Sciatic nerve (tissue), 2 donors: ENCODE results near the gene TNNC2. TPM values are rescaled to one million over a fixed set of nuclear protein-coding genes. Genes with fewer than 3 reads are reported as not detected.
"Not testable (repeated sequence)": the region's sequence is repeated elsewhere in the genome, so short reads cannot be mapped to it uniquely, and the experiment has no call there.

Experiments
- ATAC-seq: fragments of 200-7000 bp; cut with Tn5 transposase; one replicate; pipeline ENCODE4 v1.9.1; 2020; ENCODE audit warnings: mild to moderate bottlenecking, moderate library complexity
- DNase-seq: peaks from one replicate; pipeline ENCODE4 v3.0.0-alpha.2; 2020; ENCODE audit warnings: low spot score
- intact Hi-C: fragments of 100-400 bp; cut with DNase I; formaldehyde crosslinking; loops from one replicate; pipeline ENCODE4 v1.14.2; 2022
- total RNA-seq: library from RNA; stranded (reverse); fragmentation: NEBNext Ultra II Directional; extraction: Animal tissue kit (Norgen Biotek cat#: 25700); gene quantifications from one replicate; pipeline ENCODE4 v1.2.1, GENCODE V29; 2021
- donor health status: DM: no; HTN: no; CAD: no.
- donor health status: DM: no; HTN: no; CAD: no.

The TNNC2 gene
- total RNA-seq, 1 donor from 2014 or later = 0.89 TPM

- intact Hi-C loops, ATAC-seq, DNase-seq: not testable (repeated sequence)
These were observed 29.6 kb downstream of the TNNC2 start for GRCh38 chr20:45797510-45797909.

- DNase-seq = no peak
- no peak for ATAC-seq
- intact Hi-C loops = no loop called here
These were observed 30.6 kb downstream of the TNNC2 start for GRCh38 chr20:45796337-45797065.

GRCh38 chr20:45792317-45793118 is 34.6 kb downstream of the TNNC2 start:
- DNase-seq (no peak), ATAC-seq (no peak)
- intact Hi-C loops = no loop called here

GRCh38 chr20:45788351-45788750 is 38.8 kb downstream of the TNNC2 start:
- ATAC-seq (no peak), DNase-seq (no peak)
- intact Hi-C loops = no loop called here

- no peak for DNase-seq
- no peak for ATAC-seq
- intact Hi-C loops = no loop called here
These were observed 43.3 kb downstream of the TNNC2 start for GRCh38 chr20:45783656-45784294.

GRCh38 chr20:45782890-45783289 is 44.2 kb downstream of the TNNC2 start:
- intact Hi-C loops = no loop called here
- ATAC-seq = no peak
- DNase-seq = no peak

GRCh38 chr20:45781391-45781931 is 45.7 kb downstream of the TNNC2 start:
- DNase-seq (no peak), ATAC-seq (peak; percentile 31)
- intact Hi-C loops = no loop called here

GRCh38 chr20:45780159-45780558 is 47.0 kb downstream of the TNNC2 start:
- DNase-seq = no peak
- ATAC-seq = no peak

GRCh38 chr20:45779011-45779915 is 47.8 kb downstream of the TNNC2 start:
- intact Hi-C loops = no loop called here
- ATAC-seq (peak; percentile 94), DNase-seq (peak; percentile 90)

More at GRCh38 chr20:45780159-45780558, 47.0 kb downstream of the TNNC2 start:
- intact Hi-C loops = no loop called here

- no peak for ATAC-seq
- DNase-seq = no peak
- intact Hi-C loops = no loop called here
These were observed 50.2 kb downstream of the TNNC2 start for GRCh38 chr20:45776931-45777330.

- DNase-seq (no peak), ATAC-seq (no peak)
- intact Hi-C loops = no loop called here
These were observed 51.7 kb downstream of the TNNC2 start for GRCh38 chr20:45775411-45775810.

GRCh38 chr20:45774945-45775344 is 52.2 kb downstream of the TNNC2 start:
- DNase-seq (no peak), ATAC-seq (no peak)
- intact Hi-C loops = no loop called here

Other genes starting within 250 kb of the TNNC2 start
- not detected for gene WFDC8, start 248.0 kb downstream of the TNNC2 start, total RNA-seq
- not detected for gene WFDC10A, start 197.6 kb downstream of the TNNC2 start, total RNA-seq
- not detected for gene WFDC9, start 196.0 kb downstream of the TNNC2 start, total RNA-seq
- not detected for gene WFDC11, start 157.1 kb downstream of the TNNC2 start, total RNA-seq
- gene WFDC13, start 125.3 kb downstream of the TNNC2 start, total RNA-seq = not detected
- not detected for gene WFDC10B, start 122.3 kb downstream of the TNNC2 start, total RNA-seq
- gene SPINT4, start 105.0 kb downstream of the TNNC2 start, total RNA-seq = not detected
- 1.5 TPM for gene WFDC3, start 35.4 kb downstream of the TNNC2 start, total RNA-seq
- gene DNTTIP1, start 35.4 kb downstream of the TNNC2 start, total RNA-seq = 20.5 TPM
- 0.80 TPM for gene UBE2C, start 14.7 kb downstream of the TNNC2 start, total RNA-seq
- 52.6 TPM for gene SNX21, start 6.5 kb upstream of the TNNC2 start, total RNA-seq
- gene ACOT8, start 30.1 kb upstream of the TNNC2 start, total RNA-seq = 19.7 TPM
- 3.8 TPM for gene ZSWIM3, start 30.3 kb upstream of the TNNC2 start, total RNA-seq
- 8.1 TPM for gene ZSWIM1, start 53.9 kb upstream of the TNNC2 start, total RNA-seq
- gene SPATA25, start 60.3 kb upstream of the TNNC2 start, total RNA-seq = 2.8 TPM
- gene NEURL2, start 63.9 kb upstream of the TNNC2 start, total RNA-seq = 8.9 TPM
- 87.4 TPM for gene CTSA, start 64.0 kb upstream of the TNNC2 start, total RNA-seq
- 95.4 TPM for gene PLTP, start 84.8 kb upstream of the TNNC2 start, total RNA-seq
- gene PCIF1, start 107.4 kb upstream of the TNNC2 start, total RNA-seq = 38.2 TPM
- 22.3 TPM for gene ZNF335, start 144.9 kb upstream of the TNNC2 start, total RNA-seq
- 5.0 TPM for gene MMP9, start 181.6 kb upstream of the TNNC2 start, total RNA-seq
- 3.9 TPM for gene SLC12A5, start 201.9 kb upstream of the TNNC2 start, total RNA-seq